Muscle layer of duodenum (tissue), 2 donors: Measurements from ENCODE around the gene MLN.

Experiments used
- H3K27ac ChIP-seq: one replicate; pipeline ENCODE4 v1.7.0; 2013; ENCODE audit warnings: mild to moderate bottlenecking, low read length
- H3K27me3 ChIP-seq: one replicate; pipeline ENCODE4 v1.7.0; 2013; ENCODE audit warnings: low read depth, mild to moderate bottlenecking, control low read depth, low read length
- H3K36me3 ChIP-seq, 2 donors: one replicate each; pipeline ENCODE4 v1.7.0; 2013; ENCODE audit warnings: low read length in 2 of 2, control low read depth in 1 of 2, mild to moderate bottlenecking in 1 of 2; ENCODE audit not compliant: insufficient read depth in 2 of 2, control insufficient read depth in 1 of 2
- H3K4me1 ChIP-seq, 2 donors: one replicate each; pipeline ENCODE4 v1.7.0; 2013; ENCODE audit warnings: low read length in 2 of 2, mild to moderate bottlenecking in 2 of 2, control low read depth in 1 of 2, moderate library complexity in 1 of 2; ENCODE audit not compliant: insufficient read depth in 2 of 2, control insufficient read depth in 1 of 2
- H3K4me3 ChIP-seq, 2 donors: one replicate each; pipeline ENCODE4 v1.7.0; 2013; ENCODE audit warnings: low read length in 2 of 2, low read depth in 1 of 2, mild to moderate bottlenecking in 1 of 2
- H3K9me3 ChIP-seq, 2 donors: one replicate each; pipeline ENCODE4 v1.7.0; 2013; ENCODE audit warnings: low read length in 2 of 2, control low read depth in 1 of 2, mild to moderate bottlenecking in 1 of 2; ENCODE audit not compliant: control insufficient read depth in 1 of 2
- donor health status: healthy.

Gene MLN

GRCh38 chr6:33843131-33844121 lies 39.6 kb upstream of the MLN start:
- Histone ChIP-seq H3K36me3 (no peaks in the 10 kb centered on the region), H3K27ac (no peak overlapping the region), H3K4me3 (no peak overlapping the region)

GRCh38 chr6:33841868-33842267 lies 38.1 kb upstream of the MLN start:
- Histone ChIP-seq H3K4me1 (peaks cover 13 to 17% of the 10 kb centered on the region in 2 donors), H3K9me3 (no peaks in the 10 kb centered on the region), H3K27ac (no peak overlapping the region), H3K4me3 (no peak overlapping the region), H3K36me3 (no peaks in the 10 kb centered on the region), H3K27me3 (no peaks in the 10 kb centered on the region)

More at GRCh38 chr6:33843131-33844121, 39.6 kb upstream of the MLN start:
- Histone ChIP-seq H3K4me1 (peaks cover 13 to 17% of the 10 kb centered on the region in 2 donors), H3K9me3 (no peaks in the 10 kb centered on the region), H3K27me3 (no peaks in the 10 kb centered on the region)

GRCh38 chr6:33841070-33841469 lies 37.3 kb upstream of the MLN start:
- Histone ChIP-seq H3K27ac (no peak overlapping the region), H3K4me1 (peaks cover 13 to 17% of the 10 kb centered on the region in 2 donors), H3K9me3 (no peaks in the 10 kb centered on the region), H3K27me3 (no peaks in the 10 kb centered on the region), H3K4me3 (no peak overlapping the region), H3K36me3 (no peaks in the 10 kb centered on the region)

- no peak overlapping the region for H3K27ac ChIP-seq
- H3K9me3 ChIP-seq = no peaks in the 10 kb centered on the region
- H3K27me3 ChIP-seq = no peaks in the 10 kb centered on the region
- H3K36me3 ChIP-seq = no peaks in the 10 kb centered on the region
- H3K4me3 ChIP-seq = no peak overlapping the region
- peaks cover 13 to 17% of the 10 kb centered on the region in 2 donors for H3K4me1 ChIP-seq
Measured at GRCh38 chr6:33840048-33840926, 36.5 kb upstream of the MLN start.

GRCh38 chr6:33839399-33840047 lies 35.7 kb upstream of the MLN start:
- no peaks in the 10 kb centered on the region for H3K36me3 ChIP-seq
- H3K9me3 ChIP-seq = no peaks in the 10 kb centered on the region
- peaks cover 13 to 17% of the 10 kb centered on the region in 2 donors for H3K4me1 ChIP-seq
- no peak overlapping the region for H3K27ac ChIP-seq
- no peaks in the 10 kb centered on the region for H3K27me3 ChIP-seq
- H3K4me3 ChIP-seq = no peak overlapping the region

GRCh38 chr6:33838983-33839382 lies 35.2 kb upstream of the MLN start:
- H3K4me1 ChIP-seq = peaks cover 13 to 17% of the 10 kb centered on the region in 2 donors

GRCh38 chr6:33837971-33838665 lies 34.3 kb upstream of the MLN start:
- Histone ChIP-seq H3K4me3 (no peak overlapping the region), H3K27me3 (no peaks in the 10 kb centered on the region), H3K36me3 (no peaks in the 10 kb centered on the region), H3K9me3 (no peaks in the 10 kb centered on the region), H3K4me1 (peaks cover 13 to 16% of the 10 kb centered on the region in 2 donors), H3K27ac (no peak overlapping the region)

More at GRCh38 chr6:33838983-33839382, 35.2 kb upstream of the MLN start:
- Histone ChIP-seq H3K27ac (no peak overlapping the region), H3K9me3 (no peaks in the 10 kb centered on the region), H3K4me3 (no peak overlapping the region), H3K36me3 (no peaks in the 10 kb centered on the region), H3K27me3 (no peaks in the 10 kb centered on the region)

GRCh38 chr6:33836806-33837469 lies 33.1 kb upstream of the MLN start:
- H3K9me3 ChIP-seq = no peaks in the 10 kb centered on the region
- no peaks in the 10 kb centered on the region for H3K36me3 ChIP-seq
- peaks cover 10 to 13% of the 10 kb centered on the region in 2 donors for H3K4me1 ChIP-seq
- H3K4me3 ChIP-seq = no peak overlapping the region
- H3K27ac ChIP-seq = no peak overlapping the region
- H3K27me3 ChIP-seq = no peaks in the 10 kb centered on the region

GRCh38 chr6:33834401-33835392 lies 30.9 kb upstream of the MLN start:
- no peak overlapping the region for H3K4me3 ChIP-seq
- H3K27me3 ChIP-seq = no peaks in the 10 kb centered on the region
- H3K36me3 ChIP-seq = no peaks in the 10 kb centered on the region
- peaks cover 4 to 6% of the 10 kb centered on the region in 2 donors for H3K4me1 ChIP-seq
- H3K27ac ChIP-seq = no peak overlapping the region
- no peaks in the 10 kb centered on the region for H3K9me3 ChIP-seq
